Astrocyte (in vitro differentiated cells and primary cell): ENCODE results near the gene FBXL12.

Experiments
- EZH2 ChIP-seq: IDR thresholded peaks from 2 replicates; pipeline ENCODE4 v1.6.1; 2012; ENCODE audit warnings: mild to moderate bottlenecking, low read length, inconsistent platforms; ENCODE audit not compliant: insufficient read depth
- TF ChIP-seq, protein P1 (sequence below): IDR thresholded peaks from 2 replicates; pipeline ENCODE4 v1.5.1; 2011; ENCODE audit warnings: low read depth, mild to moderate bottlenecking, inconsistent platforms, low read length, moderate library complexity; ENCODE audit not compliant: insufficient read depth

DNA sequence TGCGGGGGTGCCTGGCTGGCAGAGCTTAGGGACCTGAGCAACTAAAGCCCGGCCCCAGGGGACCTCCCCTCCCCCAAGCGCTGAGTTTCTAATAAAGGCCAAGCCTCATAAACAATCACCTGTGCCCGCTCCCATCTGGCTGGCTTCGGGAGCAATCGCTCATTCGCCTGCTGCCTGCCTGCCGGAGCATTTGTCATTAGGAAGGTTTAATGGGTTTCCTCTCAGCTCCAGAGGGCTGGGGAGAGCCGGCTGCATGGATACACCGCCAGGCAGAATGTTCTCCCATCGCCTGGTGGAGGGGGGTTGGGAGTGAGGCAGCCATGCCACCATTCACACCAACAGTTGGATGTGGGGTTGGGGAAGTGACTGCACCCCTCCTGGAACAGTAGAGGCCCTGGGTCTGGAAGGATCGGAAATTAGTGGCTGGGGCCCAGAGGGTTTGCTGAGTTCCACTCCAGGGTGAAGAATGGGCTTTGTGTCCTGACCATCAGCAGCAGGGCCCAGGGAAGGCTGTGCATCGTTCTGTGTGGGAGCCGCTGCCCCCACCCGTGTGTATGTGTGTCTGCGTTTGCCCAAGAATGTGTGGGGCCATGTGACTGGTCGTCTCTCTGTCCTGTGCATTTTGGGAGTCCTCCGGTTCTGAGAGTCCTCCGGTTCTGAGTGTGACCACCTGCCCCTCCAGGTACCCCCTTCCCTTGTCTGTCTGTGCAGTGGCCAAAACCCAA lies 31.5 kb upstream of the FBXL12 start:
- no peak for TF ChIP-seq EZH2
- TF ChIP-seq, protein P1, sequence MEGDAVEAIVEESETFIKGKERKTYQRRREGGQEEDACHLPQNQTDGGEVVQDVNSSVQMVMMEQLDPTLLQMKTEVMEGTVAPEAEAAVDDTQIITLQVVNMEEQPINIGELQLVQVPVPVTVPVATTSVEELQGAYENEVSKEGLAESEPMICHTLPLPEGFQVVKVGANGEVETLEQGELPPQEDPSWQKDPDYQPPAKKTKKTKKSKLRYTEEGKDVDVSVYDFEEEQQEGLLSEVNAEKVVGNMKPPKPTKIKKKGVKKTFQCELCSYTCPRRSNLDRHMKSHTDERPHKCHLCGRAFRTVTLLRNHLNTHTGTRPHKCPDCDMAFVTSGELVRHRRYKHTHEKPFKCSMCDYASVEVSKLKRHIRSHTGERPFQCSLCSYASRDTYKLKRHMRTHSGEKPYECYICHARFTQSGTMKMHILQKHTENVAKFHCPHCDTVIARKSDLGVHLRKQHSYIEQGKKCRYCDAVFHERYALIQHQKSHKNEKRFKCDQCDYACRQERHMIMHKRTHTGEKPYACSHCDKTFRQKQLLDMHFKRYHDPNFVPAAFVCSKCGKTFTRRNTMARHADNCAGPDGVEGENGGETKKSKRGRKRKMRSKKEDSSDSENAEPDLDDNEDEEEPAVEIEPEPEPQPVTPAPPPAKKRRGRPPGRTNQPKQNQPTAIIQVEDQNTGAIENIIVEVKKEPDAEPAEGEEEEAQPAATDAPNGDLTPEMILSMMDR = no peak
